Occipital lobe (tissue), 2 donors: ENCODE data around the gene CD163. TPM values are rescaled to one million over a fixed set of nuclear protein-coding genes. Genes with fewer than 3 reads are reported as not detected.
A peak's percentile ranks its signal among the peaks of the same experiment; 100 is the strongest.
"Not testable (repeated sequence)": the region's sequence is repeated elsewhere in the genome, so short reads cannot be mapped to it uniquely, and the experiment has no call there.

Experiments used
- DNase-seq: peaks from one replicate; lab custom pipeline; 2025; lab: John Stamatoyannopoulos, UW
- total RNA-seq: library from RNA; depleted of rRNA; stranded (reverse); fragments of >200 nt; gene quantifications from one replicate; pipeline ENCODE4 v1.2.3, GENCODE V29; 2014

Gene CD163
- 1.4 TPM for total RNA-seq

DNA sequence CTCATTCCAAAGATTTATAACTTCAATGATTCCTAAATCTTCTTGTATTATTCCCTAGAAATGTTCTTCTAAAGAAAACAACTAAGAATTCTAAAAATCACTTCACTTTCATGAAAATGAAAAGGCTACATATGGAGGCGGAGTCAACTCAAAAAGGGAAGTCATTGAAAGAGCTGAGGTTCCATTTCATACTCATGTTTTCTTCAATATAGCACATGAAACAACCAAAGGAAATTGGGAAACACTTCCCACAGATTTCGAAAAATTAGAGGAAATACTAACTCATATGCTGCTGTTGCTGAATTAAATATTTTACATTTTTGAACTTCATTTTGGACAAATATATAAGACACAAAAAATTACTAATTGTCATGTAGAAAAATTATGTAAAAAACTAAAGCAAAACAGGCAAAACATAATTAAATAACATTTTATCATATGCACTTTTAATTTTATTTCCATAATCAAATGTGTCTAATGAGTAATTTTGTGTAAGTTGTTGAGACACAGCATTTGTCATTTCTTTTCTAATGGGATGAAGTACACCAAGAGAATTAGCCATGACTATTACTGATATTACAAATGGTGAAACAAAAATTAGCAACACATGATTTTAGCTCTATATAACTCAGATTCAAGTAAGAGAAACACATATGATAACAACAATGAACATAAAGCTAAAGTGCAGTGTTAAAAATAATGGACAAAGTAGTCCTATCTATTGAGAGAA lies at the start of gene CD163:
Gene CD163 (minus strand): TSS at position 92 of the 730 bp plus-strand sequence. CDS start 87 bp downstream, at position 5.
- DNase-seq = no peak

DNA sequence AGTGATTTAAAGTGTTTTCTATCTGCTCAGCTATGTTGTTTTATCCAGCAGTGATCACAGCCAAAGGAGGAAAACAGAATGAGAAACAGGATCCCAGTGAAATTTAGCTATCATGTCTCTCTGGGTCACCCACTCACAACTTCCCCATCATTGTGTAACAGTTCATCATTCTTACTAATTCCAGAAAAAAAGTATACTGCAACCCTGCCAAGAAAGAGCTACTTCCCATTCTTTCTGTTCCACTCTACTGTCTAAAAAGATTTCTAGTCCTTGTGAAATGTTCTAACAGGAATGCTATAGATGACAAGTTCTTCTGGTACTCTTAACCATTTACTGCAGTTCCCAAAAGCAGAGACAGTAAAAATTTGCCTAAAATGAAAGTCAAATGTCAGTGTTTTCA lies 39.2 kb upstream of the CD163 start:
- no peak for DNase-seq

DNA sequence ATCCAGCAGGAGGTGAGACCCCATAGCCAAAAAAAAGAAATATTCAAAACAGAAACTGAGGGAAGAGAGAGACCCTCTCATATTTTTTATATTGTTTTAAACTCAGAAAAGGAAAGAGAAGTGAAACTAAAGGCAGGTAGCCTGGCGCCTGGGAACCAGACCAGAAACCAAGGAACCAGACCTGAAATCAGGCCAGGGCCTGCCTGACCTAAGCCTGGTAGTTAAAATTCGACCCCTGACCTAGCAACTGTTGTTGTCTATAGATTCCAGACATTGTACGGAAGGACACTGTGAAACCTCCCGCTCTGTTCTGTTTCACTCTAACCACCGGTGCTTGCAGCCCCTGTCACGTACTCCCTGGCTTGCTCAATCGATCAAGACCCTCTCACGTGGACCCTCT lies 38.5 kb upstream of the CD163 start:
- DNase-seq = no peak

DNA sequence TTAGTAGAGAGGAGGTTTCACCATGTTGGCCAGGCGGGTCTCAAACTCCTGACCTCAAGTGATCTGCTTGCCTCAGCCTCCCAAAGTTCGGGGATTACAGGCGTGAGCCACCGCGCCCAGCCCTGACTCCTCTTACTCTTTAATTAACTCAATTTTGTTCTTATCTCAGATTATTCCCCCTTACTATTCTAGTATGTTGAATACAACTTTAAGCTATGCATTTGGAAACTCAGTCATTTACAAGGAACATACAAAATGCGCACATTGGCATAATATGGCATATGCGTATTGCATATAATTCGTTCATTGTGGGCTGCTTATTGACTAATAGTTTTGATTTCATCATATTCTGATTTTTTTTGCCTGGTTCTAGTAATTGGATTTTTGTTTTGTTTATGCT lies 10.8 kb upstream of the CD163 start:
- no peak for DNase-seq

DNA sequence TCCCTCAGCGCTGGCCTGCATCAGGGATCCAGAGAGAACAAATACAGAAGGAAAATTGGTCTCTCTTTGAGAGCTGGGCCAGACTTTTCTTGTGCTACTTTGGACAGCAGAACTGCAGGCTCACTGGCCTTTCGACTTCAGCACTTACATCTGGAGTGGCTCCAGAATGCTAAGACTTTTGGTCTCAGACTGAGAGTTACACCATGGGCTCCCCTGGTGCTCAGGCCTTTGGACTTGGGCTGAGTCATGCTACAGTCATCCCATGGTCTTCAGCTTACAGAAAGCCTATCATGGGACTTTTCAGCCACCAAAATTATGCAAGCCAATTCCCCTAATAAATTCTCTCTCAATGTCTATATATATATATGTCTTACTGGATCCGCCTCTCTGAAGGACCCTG lies 9.0 kb upstream of the CD163 start:
- no peak for DNase-seq

DNA sequence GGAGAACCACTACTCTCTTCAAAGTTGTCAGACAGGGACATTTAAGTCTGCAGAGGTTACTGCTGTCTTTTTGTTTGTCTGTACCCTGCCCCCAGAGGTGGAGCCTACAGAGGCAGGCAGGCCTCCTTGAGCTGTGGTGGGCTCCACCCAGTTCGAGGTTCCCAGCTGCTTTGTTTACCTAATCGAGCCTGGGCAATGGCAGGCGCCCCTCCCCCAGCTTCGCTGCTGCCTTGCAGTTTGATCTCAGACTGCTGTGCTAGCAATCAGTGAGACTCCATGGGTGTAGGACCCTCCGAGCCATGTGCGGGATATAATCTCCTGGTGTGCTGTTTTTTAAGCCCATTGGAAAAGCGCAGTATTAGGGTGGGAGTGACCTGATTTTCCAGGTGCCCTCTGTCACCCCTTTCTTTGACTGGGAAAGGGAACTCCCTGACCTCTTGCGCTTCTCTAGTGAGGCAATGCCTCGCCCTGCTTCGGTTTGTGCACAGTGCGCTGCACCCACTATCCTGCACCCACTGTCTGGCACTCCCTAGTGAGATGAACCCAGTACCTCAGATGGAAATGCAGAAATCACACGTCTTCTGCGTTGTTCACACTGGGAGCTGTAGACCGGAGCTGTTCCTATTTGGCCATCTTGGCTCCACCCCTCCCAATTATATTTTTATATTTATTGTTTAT lies 6.4 kb upstream of the CD163 start:
- not testable (repeated sequence) for DNase-seq

DNA sequence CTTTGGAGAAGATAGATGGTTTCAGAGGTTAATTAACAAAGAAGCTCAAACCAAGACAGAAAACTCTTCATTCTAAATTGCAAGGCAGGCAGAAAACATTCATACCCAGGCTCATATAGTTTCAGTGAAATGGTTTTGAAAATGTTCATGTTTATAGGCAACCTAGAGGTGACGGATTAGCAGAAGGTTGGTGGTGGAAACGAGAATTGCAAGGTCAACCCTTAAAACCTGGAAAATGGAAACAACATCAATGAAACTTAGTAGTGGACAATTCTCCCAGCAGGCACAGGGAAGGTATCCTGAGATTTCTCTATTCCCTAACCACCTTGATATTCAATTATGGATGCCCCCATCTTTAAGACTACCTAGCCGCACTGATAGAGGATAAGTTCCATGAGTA lies 965 bp downstream of the CD163 start:
- no peak for DNase-seq

DNA sequence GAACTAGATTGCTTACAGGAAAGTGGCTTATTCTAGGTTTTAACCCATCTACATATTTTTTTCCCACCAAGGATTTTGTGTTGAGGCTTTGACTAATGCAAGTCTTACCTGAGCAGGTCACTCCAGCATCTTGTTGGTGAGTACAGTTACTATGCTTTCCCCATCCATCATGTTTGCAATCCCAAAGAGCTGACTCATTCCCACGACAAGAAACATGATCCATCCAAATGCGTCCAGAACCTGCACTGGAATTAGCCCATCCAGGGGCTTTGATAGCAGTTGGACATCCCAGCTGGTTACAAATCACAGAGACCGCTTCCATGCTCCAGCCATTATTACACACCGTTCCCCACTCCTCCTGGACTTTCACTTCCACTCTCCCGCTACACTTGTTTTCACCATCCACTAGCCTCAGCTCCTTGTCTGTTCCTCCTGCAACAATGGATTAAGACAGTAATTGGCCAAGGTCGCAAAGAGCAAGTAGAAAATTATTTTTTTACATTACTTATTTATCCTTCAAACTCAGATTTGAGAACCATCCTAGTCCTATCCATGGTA lies 2.5 kb downstream of the CD163 start:
- DNase-seq = no peak

DNA sequence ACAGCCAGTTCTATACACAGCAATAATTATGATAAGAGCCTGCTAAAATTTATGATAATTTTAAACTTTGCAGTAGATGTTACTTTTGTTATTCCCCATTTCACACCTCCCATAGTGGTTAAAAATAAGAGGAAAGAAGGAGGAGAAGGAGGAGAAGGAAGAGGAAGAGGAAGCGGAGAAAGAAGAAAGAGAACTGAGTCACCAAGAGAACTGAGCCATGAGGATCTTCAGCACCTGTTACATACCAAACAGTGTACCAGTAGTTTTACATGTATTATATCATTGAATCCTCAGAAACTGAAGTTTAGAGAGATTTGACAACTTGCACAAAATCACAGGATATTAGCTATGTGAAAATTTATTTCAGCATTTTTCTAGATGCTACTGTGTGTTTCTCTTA lies 3.9 kb downstream of the CD163 start:
- no peak for DNase-seq

DNA sequence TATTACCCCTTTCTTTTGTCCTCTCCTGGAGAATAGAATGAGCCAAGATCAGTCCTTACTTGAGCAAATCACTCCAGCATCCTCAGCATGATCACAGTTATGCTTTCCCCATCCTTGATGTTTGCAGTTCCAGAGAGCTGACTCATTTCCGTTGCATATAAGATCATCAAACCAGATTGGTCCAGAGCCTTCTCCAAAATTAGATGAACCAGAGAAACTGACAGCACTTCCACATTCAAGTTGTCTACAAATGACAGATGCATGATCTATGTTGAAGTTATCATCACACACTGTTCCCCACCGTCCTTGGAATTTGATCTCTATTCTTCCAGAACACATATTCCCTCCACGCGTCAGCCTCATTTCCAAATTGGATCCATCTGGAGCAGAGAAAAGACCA lies 4.8 kb downstream of the CD163 start:
- no peak for DNase-seq

DNA sequence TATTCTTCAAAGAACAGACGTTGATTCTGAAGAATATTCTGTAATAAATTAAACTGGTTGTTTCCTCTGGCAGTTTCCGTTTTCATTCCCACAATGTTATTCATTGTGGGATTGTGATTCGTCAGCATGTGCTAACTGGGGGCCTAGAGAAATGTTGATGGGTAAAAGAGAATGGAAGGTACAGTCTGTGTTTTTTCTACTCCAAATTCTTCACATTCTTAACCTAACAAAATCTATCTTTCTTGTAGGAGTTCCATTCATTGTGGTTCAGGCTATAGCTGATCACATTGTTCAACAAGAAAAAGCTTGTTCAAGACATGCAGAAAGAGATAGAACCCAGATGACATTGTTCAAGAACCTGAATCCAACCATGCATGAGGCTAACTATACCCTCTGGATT lies 5.9 kb downstream of the CD163 start:
- no peak for DNase-seq

DNA sequence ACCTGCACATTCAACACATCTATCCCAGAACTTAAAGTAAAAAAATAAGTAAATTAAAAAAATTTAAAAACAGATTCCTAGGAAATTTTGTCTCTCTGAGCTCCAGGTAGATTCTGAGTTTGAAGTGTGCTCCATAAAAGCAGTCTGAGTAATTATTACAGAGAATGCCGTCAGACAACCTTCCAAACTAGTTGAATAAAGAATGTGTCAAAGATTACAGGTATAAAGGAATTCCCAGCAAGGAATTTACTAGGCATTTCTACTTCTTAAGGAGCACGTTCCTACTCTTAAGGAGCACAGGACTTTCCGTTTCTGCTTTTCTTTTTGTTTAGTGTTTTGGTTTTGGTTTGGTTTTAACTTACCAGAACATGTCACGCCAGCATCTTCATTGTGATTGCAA lies 7.1 kb downstream of the CD163 start:
- DNase-seq = no peak

DNA sequence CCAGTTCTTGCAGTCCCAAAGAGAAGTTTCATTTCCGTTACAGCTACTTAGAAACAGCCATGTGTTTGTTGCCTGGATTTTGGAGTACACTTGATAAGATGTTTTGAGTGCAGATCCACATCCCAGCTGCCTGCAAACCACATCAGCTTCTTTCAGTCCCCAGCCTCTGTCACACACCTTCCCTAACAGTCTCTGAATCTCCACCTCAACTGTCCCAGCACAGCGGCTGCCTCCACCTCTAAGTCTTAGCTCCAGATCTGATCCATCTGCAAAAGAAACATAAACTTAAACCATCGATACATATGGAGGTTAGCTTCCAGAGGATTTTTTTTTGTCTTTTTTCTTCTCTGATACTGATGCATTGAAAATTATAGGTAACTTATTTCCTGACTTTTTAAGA lies 8.4 kb downstream of the CD163 start:
- no peak for DNase-seq

DNA sequence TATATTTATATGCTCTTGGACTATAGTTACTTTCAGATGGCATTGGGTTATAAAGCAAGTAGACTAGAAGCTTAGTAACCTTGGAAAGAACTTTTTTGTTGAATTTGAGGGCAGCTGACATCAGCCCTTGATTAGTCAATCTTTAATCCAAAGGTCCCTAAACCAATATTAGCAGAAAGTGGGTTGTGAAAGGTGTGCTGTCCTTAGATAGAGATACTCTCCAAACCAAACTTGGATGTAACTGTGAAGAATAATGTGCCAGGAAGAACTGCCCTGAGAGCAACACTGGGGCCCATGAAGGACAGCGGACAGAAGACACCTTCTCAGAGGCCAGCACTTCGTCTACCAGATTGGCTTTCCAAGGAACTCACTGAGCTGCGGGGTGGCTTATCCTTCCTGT lies 10.6 kb downstream of the CD163 start:
- no peak for DNase-seq

DNA sequence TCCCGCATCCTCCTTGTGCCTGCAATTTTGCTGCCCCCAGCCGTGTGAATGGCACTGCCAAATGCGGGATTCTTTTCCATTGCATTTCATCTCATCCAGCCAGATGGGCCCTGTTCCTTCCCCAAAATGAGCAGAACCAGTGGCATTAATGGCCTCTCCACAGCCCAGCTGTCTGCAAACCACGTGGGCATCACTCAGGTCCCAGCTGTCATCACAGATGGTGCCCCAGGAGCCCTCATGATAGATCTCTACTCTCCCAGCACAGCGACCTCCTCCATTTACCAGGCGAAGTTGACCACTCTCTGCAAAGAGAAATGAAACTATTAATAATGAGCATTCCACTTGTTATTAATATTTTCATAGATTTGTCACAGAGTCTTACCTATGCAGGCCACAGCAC lies 17.1 kb downstream of the CD163 start:
- DNase-seq = no peak

DNA sequence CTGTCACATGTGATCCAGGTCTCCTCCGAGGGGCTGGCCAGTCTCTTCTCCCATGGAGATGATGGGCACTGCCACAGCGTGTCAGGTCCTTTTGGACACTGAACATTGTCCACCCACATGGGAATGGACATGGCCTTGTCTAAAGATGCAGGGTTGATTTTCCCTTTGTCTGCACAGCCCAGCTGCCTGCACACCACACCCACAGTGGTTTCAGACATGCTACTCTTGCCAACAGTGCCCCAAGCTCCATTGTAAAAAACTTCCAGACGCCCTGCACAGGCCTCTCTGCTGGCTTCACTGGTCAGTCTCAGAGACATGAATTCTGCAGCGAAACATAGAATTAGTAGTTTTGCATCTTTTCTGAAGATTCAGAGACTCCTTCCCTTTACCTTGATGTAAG lies 18.5 kb downstream of the CD163 start:
- DNase-seq = no peak

DNA sequence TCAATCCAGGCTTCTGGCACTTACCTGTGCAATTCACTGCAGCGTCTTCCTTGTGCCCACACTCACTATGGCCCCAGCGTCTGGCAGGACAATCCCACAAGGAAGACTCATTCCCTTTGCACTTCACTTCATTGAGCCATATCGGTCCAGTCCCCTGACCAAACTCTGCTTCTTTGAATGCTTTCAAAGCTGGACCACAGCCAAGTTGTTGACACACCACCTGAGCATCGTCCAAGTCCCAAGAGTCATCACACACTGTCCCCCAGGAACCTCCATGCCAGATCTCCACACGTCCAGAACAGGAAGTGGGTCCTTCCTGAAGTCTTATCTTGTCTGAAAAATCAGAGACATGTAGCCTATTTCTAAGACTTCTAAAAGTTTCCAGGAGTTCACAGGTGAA lies 20.2 kb downstream of the CD163 start:
- no peak for DNase-seq

DNA sequence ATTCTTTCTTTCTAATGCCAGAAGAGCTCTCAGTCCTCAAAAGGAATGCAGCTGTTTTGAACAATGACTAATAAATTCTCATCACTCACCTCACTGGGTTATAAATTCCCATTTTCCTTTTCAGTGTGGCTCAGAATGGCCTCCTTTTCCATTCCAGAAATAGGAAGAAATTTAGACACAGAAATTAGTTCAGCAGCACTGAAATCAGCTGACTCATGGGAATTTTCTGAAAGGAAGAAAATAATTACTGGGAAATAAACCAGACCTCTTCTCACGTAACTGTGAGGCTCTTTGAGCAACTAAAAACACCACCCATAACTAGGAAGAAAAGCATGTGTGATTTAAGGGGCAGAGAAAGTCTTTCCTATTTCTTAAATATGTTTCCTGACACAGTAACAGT lies 23.8 kb downstream of the CD163 start:
- DNase-seq = no peak

DNA sequence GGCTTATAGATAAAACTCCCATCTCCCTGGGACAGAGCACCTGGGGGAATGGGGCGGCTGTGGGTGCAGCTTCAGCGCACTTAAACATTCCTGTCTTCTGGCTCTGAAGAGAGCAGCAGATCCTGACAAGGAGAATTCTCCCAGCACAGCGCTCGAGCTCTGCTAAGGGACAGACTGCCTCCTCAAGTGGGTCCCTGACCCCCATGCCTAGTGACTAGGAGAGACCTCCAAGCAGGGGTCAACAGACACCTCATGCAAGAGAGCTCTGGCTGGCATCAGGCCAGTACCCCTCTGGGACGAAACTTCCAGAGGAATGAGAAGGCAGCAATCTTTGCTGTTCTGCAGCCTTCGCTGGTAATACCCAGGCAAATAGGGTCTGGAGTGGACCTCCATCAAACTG lies 31.5 kb downstream of the CD163 start:
- DNase-seq = no peak

DNA sequence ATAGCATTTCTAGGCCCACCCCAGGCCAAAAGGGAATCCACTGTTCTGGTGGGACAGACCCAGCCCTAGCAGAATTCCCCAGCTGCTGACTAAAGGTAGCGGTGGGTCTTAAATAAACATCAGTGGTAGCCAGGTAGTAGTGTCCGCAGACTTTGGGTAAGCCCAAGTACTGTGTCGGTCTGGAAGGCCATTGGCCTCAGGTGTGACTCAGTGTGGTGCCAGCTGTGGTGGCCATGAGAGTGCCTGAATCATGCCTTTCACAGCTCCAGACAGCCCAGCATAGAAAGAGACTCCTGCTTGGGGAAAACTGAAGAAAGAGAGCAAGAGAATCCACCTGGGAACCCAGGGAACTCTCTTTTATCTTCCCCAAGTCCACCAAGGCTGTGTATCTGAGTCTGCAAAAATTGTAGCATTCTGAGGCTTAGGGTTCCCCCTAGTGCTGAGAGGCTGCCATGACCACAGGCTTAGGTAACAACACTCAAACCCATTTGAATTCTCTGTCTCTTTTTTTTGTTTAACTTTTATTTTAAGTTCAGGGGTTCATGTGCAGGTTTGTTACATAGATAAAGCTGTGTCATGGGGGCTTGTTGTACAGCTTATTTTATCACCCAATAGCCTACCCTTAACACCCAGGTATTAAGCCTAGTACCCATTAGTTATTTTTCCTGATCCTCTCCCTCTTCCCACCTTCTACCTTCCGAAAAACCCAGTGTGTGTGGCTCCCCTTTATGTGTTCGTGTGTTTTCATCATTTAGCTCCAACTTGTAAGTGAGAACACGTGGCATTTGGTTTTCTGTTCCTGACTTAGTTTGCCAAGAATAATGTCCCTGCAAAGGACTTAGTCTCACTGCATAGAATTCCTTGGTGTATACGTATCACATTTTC lies 43.0 kb downstream of the CD163 start:
- peak; percentile 4 for DNase-seq

DNA sequence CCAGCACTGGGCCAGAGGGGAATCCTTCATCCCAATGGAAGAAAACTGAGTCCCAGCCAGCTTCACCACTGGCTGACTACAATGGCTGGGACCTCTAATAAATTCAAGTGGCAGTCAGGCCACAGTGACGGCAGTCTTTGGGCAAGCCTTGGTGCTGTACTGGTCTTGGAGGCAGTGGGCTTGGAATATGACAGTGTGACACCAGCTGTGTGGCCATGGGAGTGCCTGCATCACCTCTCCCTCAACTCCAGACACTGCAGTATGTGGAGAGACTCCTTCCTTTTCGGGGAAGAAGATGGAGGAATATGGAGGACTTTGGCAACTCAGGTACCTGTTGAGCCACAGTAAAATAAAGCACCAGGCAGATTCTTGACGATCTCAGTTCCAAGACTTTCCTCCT lies 43.6 kb downstream of the CD163 start:
- no peak for DNase-seq

DNA sequence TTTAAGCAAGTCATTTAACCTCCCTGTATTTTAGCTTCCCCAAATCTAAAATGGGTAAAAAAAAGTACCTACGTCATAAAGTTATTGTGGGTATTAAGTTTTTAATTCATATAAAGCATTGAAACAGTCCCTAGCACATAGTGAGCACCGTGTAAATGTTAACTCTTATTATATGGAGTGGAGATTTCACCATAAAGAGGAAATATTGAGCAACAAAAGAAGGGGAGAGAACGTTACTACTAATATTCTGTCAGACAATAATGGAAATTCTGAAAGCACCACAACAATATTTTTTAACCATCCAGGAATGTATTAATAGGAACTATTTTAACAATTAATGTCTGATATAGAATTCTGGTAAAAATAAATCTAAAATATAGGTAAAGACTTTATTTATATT lies 51.8 kb downstream of the CD163 start:
- DNase-seq = no peak
